DND-41 (cell line): ENCODE data around the gene MAGEB4.

Experiments used
- CTCF ChIP-seq: IDR thresholded peaks from 2 replicates; pipeline ENCODE4 v1.5.1; 2012; ENCODE audit warnings: borderline replicate concordance, low read length, moderate library complexity, mild to moderate bottlenecking; ENCODE audit not compliant: poor library complexity, severe bottlenecking; ENCODE audit errors: extremely low read depth
- EZH2 ChIP-seq: IDR thresholded peaks from 3 replicates; pipeline ENCODE4 v1.6.1; 2012; ENCODE audit warnings: borderline replicate concordance, low read depth, mild to moderate bottlenecking, moderate library complexity, low read length, inconsistent platforms; ENCODE audit not compliant: severe bottlenecking

- TF ChIP-seq CTCF (no peak), EZH2 (no peak)
These were observed 24.3 kb upstream of the MAGEB4 start for GRCh38 chrX:30217465-30217864.
